ENCODE data around the gene HDDC3.
"Not testable (repeated sequence)": the region's sequence is repeated elsewhere in the genome, so short reads cannot be mapped to it uniquely, and the experiment has no call there.

The HDDC3 gene

DNA sequence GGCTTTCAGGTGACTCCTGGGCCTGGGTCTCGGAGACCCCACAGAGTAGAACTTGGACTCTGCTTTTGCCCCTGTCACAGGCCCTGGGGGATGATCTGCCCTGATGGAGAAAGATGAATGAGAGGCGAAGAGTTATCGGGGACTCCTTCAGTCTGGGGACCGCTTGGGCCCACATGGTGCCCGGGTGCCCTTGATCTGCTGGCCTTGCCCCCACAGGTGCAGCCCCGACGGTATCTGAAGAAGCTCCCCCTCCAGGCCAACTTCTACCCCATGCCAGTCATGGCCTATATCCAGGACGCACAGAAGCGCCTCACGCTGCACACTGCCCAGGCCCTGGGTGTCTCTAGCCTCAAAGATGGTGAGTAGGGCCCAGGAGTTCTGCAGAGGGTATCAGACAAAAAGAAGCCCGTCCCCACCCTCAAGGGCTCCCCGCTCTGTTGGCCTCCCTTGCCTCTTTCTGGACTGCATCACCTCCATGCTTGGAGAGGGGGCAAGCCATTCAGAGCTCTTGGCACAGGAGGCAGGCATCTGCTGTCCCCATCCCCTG is 18.9 kb downstream of the HDDC3 start:
- Histone ChIP-seq H3K27me3 (replicated peaks; ENCODE audit: control insufficient read depth, insufficient read depth, low read length) (no peaks in the 10 kb centered on the region), H3K9ac (ENCODE audit: low read length) (no peak overlapping the region), H3K4me1 (ENCODE audit: control insufficient read depth, insufficient read depth, low read length) (no peaks in the 10 kb centered on the region), H3K36me3 (ENCODE audit: control insufficient read depth, insufficient read depth, low read length, severe bottlenecking) (peaks cover 81% of the 10 kb centered on the region), H3K4me3 (ENCODE audit: low read length) (no peak overlapping the region), H3K9me3 (ENCODE audit: control insufficient read depth, low read length) (no peaks in the 10 kb centered on the region)
- DNase-seq (ENCODE audit: low read depth): no peak

GRCh38 chr15:90912770-90913075 is 19.6 kb downstream of the HDDC3 start:
- no peaks in the 10 kb centered on the region for H3K9me3 ChIP-seq (ENCODE audit: control insufficient read depth, low read length)
- peaks cover 74% of the 10 kb centered on the region for H3K36me3 ChIP-seq (ENCODE audit: control insufficient read depth, insufficient read depth, low read length, severe bottlenecking)
- peaks cover 6% of the 10 kb centered on the region for H3K4me1 ChIP-seq (ENCODE audit: control insufficient read depth, insufficient read depth, low read length)
- no peaks in the 10 kb centered on the region for H3K27me3 ChIP-seq (replicated peaks; ENCODE audit: control insufficient read depth, insufficient read depth, low read length)
- no peak for DNase-seq (ENCODE audit: low read depth)
- H3K4me3 ChIP-seq (ENCODE audit: low read length): no peak overlapping the region
- no peak overlapping the region for H3K9ac ChIP-seq (ENCODE audit: low read length)

DNA sequence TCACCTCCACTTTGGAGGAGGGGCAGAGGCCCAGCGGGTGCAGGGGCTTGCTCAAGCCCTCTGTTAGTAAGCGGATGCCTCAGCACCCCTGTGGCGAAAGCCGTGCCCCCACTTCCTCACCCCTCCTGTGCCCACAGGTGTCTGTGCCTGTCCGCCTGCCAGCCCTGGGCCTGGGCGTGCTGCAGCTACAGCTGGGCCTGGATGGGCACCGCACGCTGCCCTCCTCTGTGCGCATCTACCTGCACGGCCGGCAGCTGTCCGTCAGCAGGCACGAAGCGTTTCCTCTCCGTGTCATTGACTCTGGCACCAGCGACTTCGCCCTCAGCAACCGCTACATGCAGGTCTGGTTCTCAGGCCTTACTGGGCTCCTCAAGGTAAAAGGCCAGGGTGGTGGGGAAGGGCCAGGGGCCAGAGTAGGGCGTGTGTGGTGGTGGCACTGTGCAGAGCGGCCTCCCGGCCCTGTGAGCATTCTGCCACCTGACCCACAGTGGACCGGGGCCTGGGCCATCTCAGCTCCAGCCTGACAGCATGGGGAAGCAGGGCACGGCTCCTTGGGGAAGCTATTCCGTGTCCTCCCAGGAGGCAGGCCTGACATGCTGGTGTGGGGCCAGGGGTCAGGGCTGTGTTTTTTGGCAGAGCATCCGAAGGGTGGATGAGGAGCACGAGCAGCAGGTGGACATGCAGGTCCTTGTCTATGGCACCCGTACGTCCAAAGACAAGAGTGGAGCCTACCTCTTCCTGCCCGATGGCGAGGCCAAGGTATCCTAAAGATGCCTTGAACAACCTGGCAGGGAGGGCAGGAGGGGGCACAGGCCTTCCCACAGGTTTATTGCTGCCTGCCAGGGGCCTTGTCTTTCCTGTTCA is 20.2 kb downstream of the HDDC3 start:
- Histone ChIP-seq H3K9ac (ENCODE audit: low read length) (no peak overlapping the region), H3K4me3 (ENCODE audit: low read length) (no peak overlapping the region), H3K36me3 (ENCODE audit: control insufficient read depth, insufficient read depth, low read length, severe bottlenecking) (peaks cover 71% of the 10 kb centered on the region), H3K9me3 (ENCODE audit: control insufficient read depth, low read length) (no peaks in the 10 kb centered on the region), H3K27me3 (replicated peaks; ENCODE audit: control insufficient read depth, insufficient read depth, low read length) (no peaks in the 10 kb centered on the region), H3K4me1 (ENCODE audit: control insufficient read depth, insufficient read depth, low read length) (peaks cover 12% of the 10 kb centered on the region)
- no peak for DNase-seq (ENCODE audit: low read depth)

DNA sequence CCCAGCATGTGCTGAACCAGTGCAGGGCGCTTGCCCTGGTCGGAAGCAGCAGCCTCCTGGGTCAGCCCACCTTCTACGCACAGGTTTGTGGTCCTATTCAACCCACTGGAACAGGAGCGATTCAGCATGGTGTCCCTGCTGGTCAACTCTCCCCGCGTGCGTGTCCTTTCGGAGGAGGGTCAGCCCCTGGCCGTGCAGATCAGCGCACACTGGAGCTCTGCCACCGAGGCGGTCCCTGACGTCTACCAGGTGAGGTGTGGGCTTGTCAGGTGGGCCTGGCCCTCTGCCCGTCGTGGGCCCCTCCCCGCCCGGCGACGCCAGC is 21.1 kb downstream of the HDDC3 start:
- no peak overlapping the region for H3K9ac ChIP-seq (ENCODE audit: low read length)
- peaks cover 14% of the 10 kb centered on the region for H3K4me1 ChIP-seq (ENCODE audit: control insufficient read depth, insufficient read depth, low read length)
- no peaks in the 10 kb centered on the region for H3K27me3 ChIP-seq (replicated peaks; ENCODE audit: control insufficient read depth, insufficient read depth, low read length)
- peaks cover 71% of the 10 kb centered on the region for H3K36me3 ChIP-seq (ENCODE audit: control insufficient read depth, insufficient read depth, low read length, severe bottlenecking)
- no peak overlapping the region for H3K4me3 ChIP-seq (ENCODE audit: low read length)
- H3K9me3 ChIP-seq (ENCODE audit: control insufficient read depth, low read length): no peaks in the 10 kb centered on the region
- no peak for DNase-seq (ENCODE audit: low read depth)

DNA sequence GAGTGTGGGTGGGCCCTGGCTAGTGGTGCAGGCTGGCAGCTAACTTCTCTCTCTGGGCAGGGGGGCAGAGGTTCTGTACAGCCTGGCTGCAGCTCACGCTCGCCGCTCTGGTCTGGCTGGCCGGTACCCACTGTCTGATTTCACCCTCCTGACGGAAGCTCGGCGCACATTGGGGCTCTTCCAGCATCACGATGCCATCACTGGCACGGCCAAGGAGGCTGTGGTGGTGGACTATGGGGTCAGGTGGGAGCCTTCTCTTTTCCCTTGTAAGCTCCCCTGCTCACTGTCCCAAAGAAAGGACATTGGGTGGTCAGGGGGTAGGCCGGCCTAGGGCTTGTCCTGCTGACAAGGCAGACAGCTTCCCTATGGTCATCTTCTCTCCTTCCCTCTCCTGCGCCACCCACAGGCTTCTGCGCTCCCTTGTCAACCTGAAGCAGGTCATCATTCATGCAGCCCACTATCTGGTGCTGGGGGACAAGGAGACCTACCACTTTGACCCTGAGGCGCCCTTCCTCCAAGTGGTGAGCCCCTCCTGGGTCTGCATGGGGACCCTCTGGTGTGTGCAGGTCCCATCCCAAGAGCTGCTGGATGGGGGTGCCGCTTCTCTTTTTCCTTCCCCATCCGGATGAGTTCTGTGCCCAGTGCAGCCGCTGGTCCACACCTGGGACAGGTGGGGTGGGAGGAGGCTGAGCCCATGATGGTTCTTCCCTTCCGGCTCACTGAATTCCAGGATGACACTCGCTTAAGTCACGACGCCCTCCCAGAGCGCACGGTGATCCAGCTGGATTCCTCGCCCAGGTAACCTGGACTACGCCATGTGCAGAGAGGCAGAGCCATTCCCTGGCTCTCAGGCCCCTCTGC is 21.7 kb downstream of the HDDC3 start:
- no peaks in the 10 kb centered on the region for H3K27me3 ChIP-seq (replicated peaks; ENCODE audit: control insufficient read depth, insufficient read depth, low read length)
- H3K9ac ChIP-seq (ENCODE audit: low read length): no peak overlapping the region
- H3K4me3 ChIP-seq (ENCODE audit: low read length): no peak overlapping the region
- peaks cover 14% of the 10 kb centered on the region for H3K4me1 ChIP-seq (ENCODE audit: control insufficient read depth, insufficient read depth, low read length)
- DNase-seq (ENCODE audit: low read depth): no peak
- H3K36me3 ChIP-seq (ENCODE audit: control insufficient read depth, insufficient read depth, low read length, severe bottlenecking): peaks cover 71% of the 10 kb centered on the region
- H3K9me3 ChIP-seq (ENCODE audit: control insufficient read depth, low read length): no peaks in the 10 kb centered on the region

DNA sequence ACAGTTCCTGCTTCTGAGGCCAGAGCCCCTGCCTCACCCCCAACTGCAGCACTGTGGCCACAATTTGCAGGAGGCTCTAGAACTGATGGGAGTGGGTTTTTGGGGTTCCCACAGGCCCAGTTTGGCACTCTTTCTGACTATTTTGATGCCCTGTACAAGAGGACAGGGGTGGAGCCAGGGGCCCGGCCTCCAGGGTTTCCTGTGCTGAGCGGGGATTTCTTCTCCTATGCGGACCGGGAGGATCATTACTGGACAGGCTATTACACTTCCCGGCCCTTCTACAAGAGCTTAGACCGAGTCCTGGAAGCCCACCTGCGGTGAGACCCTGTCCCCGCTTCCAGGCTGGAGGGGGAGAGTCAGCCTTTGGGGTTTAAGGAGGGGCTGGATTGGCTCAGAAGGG is 22.4 kb downstream of the HDDC3 start:
- Histone ChIP-seq H3K9ac (ENCODE audit: low read length) (no peak overlapping the region), H3K4me1 (ENCODE audit: control insufficient read depth, insufficient read depth, low read length) (peaks cover 14% of the 10 kb centered on the region), H3K4me3 (ENCODE audit: low read length) (no peak overlapping the region), H3K9me3 (ENCODE audit: control insufficient read depth, low read length) (no peaks in the 10 kb centered on the region), H3K27me3 (replicated peaks; ENCODE audit: control insufficient read depth, insufficient read depth, low read length) (no peaks in the 10 kb centered on the region), H3K36me3 (ENCODE audit: control insufficient read depth, insufficient read depth, low read length, severe bottlenecking) (peaks cover 71% of the 10 kb centered on the region)
- no peak for DNase-seq (ENCODE audit: low read depth)

- H3K36me3 ChIP-seq (ENCODE audit: control insufficient read depth, insufficient read depth, low read length, severe bottlenecking): peaks cover 66% of the 10 kb centered on the region
- not testable (repeated sequence) for H3K9ac ChIP-seq (ENCODE audit: low read length); H3K27me3 ChIP-seq (replicated peaks; ENCODE audit: control insufficient read depth, insufficient read depth, low read length); DNase-seq (ENCODE audit: low read depth); H3K9me3 ChIP-seq (ENCODE audit: control insufficient read depth, low read length); H3K4me3 ChIP-seq (ENCODE audit: low read length)
- H3K4me1 ChIP-seq (ENCODE audit: control insufficient read depth, insufficient read depth, low read length): peaks cover 14% of the 10 kb centered on the region
Observed at GRCh38 chr15:90909449-90909848, 22.9 kb downstream of the HDDC3 start.

DNA sequence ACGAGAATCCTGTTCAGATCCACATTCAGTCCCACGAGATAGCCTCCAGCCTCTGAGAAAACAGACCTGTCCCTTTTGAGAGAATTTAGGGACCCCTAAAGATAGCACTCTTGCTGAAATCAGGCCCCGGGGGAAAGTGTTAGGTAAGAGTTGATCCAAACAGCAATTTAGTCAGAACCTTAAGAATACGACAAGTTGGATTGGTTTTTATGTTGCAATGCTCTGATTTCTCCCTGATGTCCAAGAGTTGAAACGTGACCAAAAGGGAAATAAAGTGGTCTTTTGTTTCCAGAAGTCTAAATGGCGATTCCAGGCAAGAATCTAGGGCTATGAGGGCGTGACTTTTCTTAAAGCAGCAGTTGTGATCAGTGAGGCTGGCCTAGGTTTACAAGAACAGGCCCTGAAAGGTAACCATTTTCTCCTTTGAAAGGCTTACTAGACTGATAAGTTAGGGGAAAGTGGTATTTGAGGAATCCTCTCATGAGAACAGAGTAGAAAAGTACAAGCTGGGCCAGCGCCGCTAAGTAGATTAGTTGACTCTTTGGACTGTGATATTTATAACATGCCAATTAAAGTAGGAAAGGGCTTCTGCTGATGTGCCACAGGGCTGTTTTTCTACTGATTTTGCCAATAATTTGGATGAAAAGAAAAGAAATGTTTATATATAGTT is 24.4 kb downstream of the HDDC3 start:
- H3K36me3 ChIP-seq (ENCODE audit: control insufficient read depth, insufficient read depth, low read length, severe bottlenecking): peaks cover 53% of the 10 kb centered on the region
- H3K4me1 ChIP-seq (ENCODE audit: control insufficient read depth, insufficient read depth, low read length): peaks cover 20% of the 10 kb centered on the region

DNA sequence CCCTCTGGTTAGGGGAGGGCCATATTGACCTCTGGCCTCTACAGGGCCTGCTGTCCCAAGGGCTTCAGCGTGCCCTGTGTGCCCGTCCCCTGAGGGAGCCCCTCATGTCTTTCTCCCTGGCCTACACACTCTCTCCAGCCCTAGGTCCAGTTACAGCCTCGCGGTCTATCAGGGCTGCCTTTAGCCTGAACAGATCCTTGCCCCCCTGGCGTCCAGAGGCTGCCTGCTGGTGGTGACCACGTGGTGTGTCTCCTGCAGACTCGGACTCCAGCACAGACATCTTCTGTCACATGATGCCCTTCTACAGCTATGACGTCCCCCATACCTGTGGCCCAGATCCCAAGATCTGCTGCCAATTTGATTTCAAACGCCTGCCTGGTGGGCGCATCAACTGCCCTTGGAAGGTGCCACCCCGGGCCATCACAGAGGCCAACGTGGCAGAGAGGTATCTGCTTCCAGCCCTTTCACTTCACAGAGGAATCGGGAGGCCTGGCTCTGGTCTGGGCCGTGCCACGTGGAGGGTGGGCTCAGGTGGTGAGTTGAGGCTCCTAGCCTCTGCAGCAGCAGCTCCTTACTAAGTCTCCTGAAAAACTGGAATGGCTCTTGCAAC is 25.2 kb downstream of the HDDC3 start:
- no peak overlapping the region for H3K9ac ChIP-seq (ENCODE audit: low read length)
- no peaks in the 10 kb centered on the region for H3K9me3 ChIP-seq (ENCODE audit: control insufficient read depth, low read length)
- H3K4me1 ChIP-seq (ENCODE audit: control insufficient read depth, insufficient read depth, low read length): peaks cover 20% of the 10 kb centered on the region
- DNase-seq (ENCODE audit: low read depth): no peak
- H3K36me3 ChIP-seq (ENCODE audit: control insufficient read depth, insufficient read depth, low read length, severe bottlenecking): peaks cover 45% of the 10 kb centered on the region
- H3K4me3 ChIP-seq (ENCODE audit: low read length): no peak overlapping the region
- no peaks in the 10 kb centered on the region for H3K27me3 ChIP-seq (replicated peaks; ENCODE audit: control insufficient read depth, insufficient read depth, low read length)

More for the DNA sequence above, 24.4 kb downstream of the HDDC3 start:
- no peak overlapping the region for H3K4me3 ChIP-seq (ENCODE audit: low read length)
- no peaks in the 10 kb centered on the region for H3K27me3 ChIP-seq (replicated peaks; ENCODE audit: control insufficient read depth, insufficient read depth, low read length)
- no peak for DNase-seq (ENCODE audit: low read depth)
- peak overlapping the region; percentile 17 for H3K9ac ChIP-seq (ENCODE audit: low read length)
- H3K9me3 ChIP-seq (ENCODE audit: control insufficient read depth, low read length): no peaks in the 10 kb centered on the region

DNA sequence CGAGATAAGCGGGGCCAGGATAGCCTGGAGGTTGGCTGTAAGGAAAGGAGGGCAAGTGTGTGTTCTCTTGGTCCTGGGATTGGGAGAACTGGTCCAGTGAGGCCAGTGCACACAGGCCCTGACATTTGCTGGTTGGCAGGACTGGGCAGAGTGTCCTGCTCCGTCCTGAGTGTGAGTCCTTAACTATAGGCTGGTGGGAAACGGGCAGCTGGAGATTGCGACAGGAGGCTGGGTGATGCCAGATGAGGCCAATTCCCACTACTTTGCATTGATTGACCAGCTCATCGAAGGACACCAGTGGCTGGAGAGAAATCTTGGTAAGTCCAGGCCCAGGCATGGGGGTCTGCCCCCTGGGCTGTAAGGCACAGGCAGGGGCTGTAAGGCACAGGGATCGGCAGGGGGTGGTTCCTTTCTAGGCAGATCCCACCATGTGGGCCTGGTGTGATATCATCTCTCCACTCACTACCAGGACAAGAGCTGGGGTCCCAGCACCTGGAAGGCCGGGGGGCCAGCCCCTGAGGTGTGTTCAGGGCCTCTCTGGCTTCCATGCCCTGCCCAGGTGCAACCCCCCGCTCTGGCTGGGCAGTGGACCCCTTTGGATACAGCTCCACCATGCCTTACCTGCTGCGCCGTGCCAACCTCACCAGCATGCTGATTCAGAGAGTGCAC is 26.0 kb downstream of the HDDC3 start:
- H3K36me3 ChIP-seq (ENCODE audit: control insufficient read depth, insufficient read depth, low read length, severe bottlenecking): peaks cover 37% of the 10 kb centered on the region
- no peak overlapping the region for H3K4me3 ChIP-seq (ENCODE audit: low read length)
- H3K9me3 ChIP-seq (ENCODE audit: control insufficient read depth, low read length): no peaks in the 10 kb centered on the region
- peaks cover 27% of the 10 kb centered on the region for H3K4me1 ChIP-seq (ENCODE audit: control insufficient read depth, insufficient read depth, low read length)
- no peak for DNase-seq (ENCODE audit: low read depth)
- no peak overlapping the region for H3K9ac ChIP-seq (ENCODE audit: low read length)
- H3K27me3 ChIP-seq (replicated peaks; ENCODE audit: control insufficient read depth, insufficient read depth, low read length): no peaks in the 10 kb centered on the region
